Measurements from ENCODE around the gene MRPL19. TPM values are rescaled to one million over a fixed set of nuclear protein-coding genes. Genes with fewer than 3 reads are reported as not detected.

MRPL19 gene
- total RNA-seq, 1 experiment from 2014 or later, result 50.2 TPM

GRCh38 chr2:75614162-75614651, 32.4 kb upstream of the MRPL19 start:
- no peak overlapping the region for H3K27ac ChIP-seq (ENCODE audit: low read length)
- no peaks in the 10 kb centered on the region for H3K9me3 ChIP-seq (ENCODE audit: control insufficient read depth, insufficient read depth, low read depth, low read length)
- in situ Hi-C loops (cut with HindIII; ENCODE audit: low pct_unique_long_range_greater_than_20kb, low sequenced_read_pairs), result no loop called here
- intact Hi-C loops (cut with micrococcal nuclease; ENCODE audit: unreplicated experiment), result loop anchor here (5.0 kb wide), 1 partner anchor 912 kb away; no protein-coding TSS in a partner anchor
- no peaks in the 10 kb centered on the region for H3K36me3 ChIP-seq (ENCODE audit: control insufficient read depth, insufficient read depth, low read length)
- DNase-seq (ENCODE audit: low read depth, low spot score) (no peak), ATAC-seq (no peak)
- H3K27me3 ChIP-seq (ENCODE audit: control insufficient read depth, insufficient read depth, low read length), result peaks cover 6% of the 10 kb centered on the region
- H3K4me1 ChIP-seq (ENCODE audit: control insufficient read depth, insufficient read depth, low read length), result no peaks in the 10 kb centered on the region
- no TSS peak for BruUV-seq (replicated peaks)
- H3K4me3 ChIP-seq (ENCODE audit: low read depth in 2 of 2, low read length in 2 of 2), result no peak overlapping the region
- TF ChIP-seq CTCF (IDR thresholded peaks at IDR 0.05) (no peak), REST (IDR thresholded peaks at IDR 0.05; ENCODE audit: insufficient read depth in 1 of 2, low read depth in 2 of 2, low read length in 1 of 2) (no peak), SIN3A (IDR thresholded peaks at IDR 0.05; ENCODE audit: borderline replicate concordance, insufficient read depth, low read depth, low read length) (no peak), POLR2AphosphoS5 (IDR thresholded peaks at IDR 0.05; ENCODE audit: low read depth, low read length) (no peak), TCF7L2 (IDR thresholded peaks at IDR 0.05; ENCODE audit: low read depth, low read length) (no peak)
- ChIA-PET POLR2A (no interaction called here), CTCF (no interaction called here)

GRCh38 chr2:75616406-75616805, 30.2 kb upstream of the MRPL19 start:
- BruUV-seq (replicated peaks), result no TSS peak
- in situ Hi-C loops (cut with HindIII; ENCODE audit: low pct_unique_long_range_greater_than_20kb, low sequenced_read_pairs) (no loop called here), intact Hi-C loops (cut with micrococcal nuclease; ENCODE audit: unreplicated experiment) (no loop called here)
- ChIA-PET POLR2A (no interaction called here), CTCF (no interaction called here)
- H3K4me1 ChIP-seq (ENCODE audit: control insufficient read depth, insufficient read depth, low read length), result no peaks in the 10 kb centered on the region
- no peak overlapping the region for H3K27ac ChIP-seq (ENCODE audit: low read length)
- no peaks in the 10 kb centered on the region for H3K36me3 ChIP-seq (ENCODE audit: control insufficient read depth, insufficient read depth, low read length)
- H3K27me3 ChIP-seq (ENCODE audit: control insufficient read depth, insufficient read depth, low read length), result no peaks in the 10 kb centered on the region; the same call in 1 of the 2 replicates
- no peak for TF ChIP-seq REST (IDR thresholded peaks at IDR 0.05; ENCODE audit: insufficient read depth in 1 of 2, low read depth in 2 of 2, low read length in 1 of 2)
- no peak for TF ChIP-seq CTCF (IDR thresholded peaks at IDR 0.05)
- no peak for TF ChIP-seq SIN3A (IDR thresholded peaks at IDR 0.05; ENCODE audit: borderline replicate concordance, insufficient read depth, low read depth, low read length)
- TF ChIP-seq TCF7L2 (IDR thresholded peaks at IDR 0.05; ENCODE audit: low read depth, low read length), result no peak
- no peak for TF ChIP-seq POLR2AphosphoS5 (IDR thresholded peaks at IDR 0.05; ENCODE audit: low read depth, low read length)
- no peak for DNase-seq (ENCODE audit: low read depth, low spot score)
- H3K9me3 ChIP-seq (ENCODE audit: control insufficient read depth, insufficient read depth, low read depth, low read length), result no peaks in the 10 kb centered on the region
- no peak for ATAC-seq
- no peak overlapping the region for H3K4me3 ChIP-seq (ENCODE audit: low read depth in 2 of 2, low read length in 2 of 2)
